Endometrial microvascular endothelial cells (primary cell): ENCODE measurements around the gene YIPF1. TPM values are rescaled to one million over a fixed set of nuclear protein-coding genes. Genes with fewer than 3 reads are reported as not detected.
"Not testable (repeated sequence)": the region's sequence is repeated elsewhere in the genome, so short reads cannot be mapped to it uniquely, and the experiment has no call there.

Experiments
- in situ Hi-C: cut with HindIII; loops from 2 replicates; pipeline ENCODE4 v1.10.0; 2017; ENCODE audit warnings: low sequenced_read_pairs, low pct_unique_long_range_greater_than_20kb; ENCODE audit errors: inconsistent ontology term
- total RNA-seq: library from RNA; depleted of rRNA; stranded (reverse); fragments of >200 nt; gene quantifications from one replicate; pipeline ENCODE4 v1.2.3, GENCODE V29; 2015; ENCODE audit errors: inconsistent ontology term

The YIPF1 gene
- total RNA-seq, 1 donor from 2014 or later: 22.6 TPM

- in situ Hi-C loops: no loop called here
These were observed 28.6 kb downstream of the YIPF1 start for GRCh38 chr1:53860967-53861411.

GRCh38 chr1:53851571-53852285 is 37.9 kb downstream of the YIPF1 start:
- in situ Hi-C loops: no loop called here

- in situ Hi-C loops: no loop called here
These were observed 39.4 kb downstream of the YIPF1 start for GRCh38 chr1:53850082-53850673.

- in situ Hi-C loops: no loop called here
These were observed 41.6 kb downstream of the YIPF1 start for GRCh38 chr1:53847980-53848379.

- in situ Hi-C loops: no loop called here
These were observed 47.2 kb downstream of the YIPF1 start for GRCh38 chr1:53842347-53842746.

GRCh38 chr1:53838654-53838974 is 51.0 kb downstream of the YIPF1 start:
- in situ Hi-C loops: no loop called here

GRCh38 chr1:53837924-53838653 is 51.5 kb downstream of the YIPF1 start, which contains the start of gene NDC1:
Gene NDC1, minus strand, starts transcription at chr1:53838296. Its CDS starts 35 bp downstream, at chr1:53838261.
- in situ Hi-C loops: no loop called here

- in situ Hi-C loops: no loop called here
These were observed 52.0 kb downstream of the YIPF1 start for GRCh38 chr1:53837646-53837923.

- in situ Hi-C loops: no loop called here
These were observed 54.1 kb downstream of the YIPF1 start for GRCh38 chr1:53835491-53835890.

- in situ Hi-C loops: no loop called here
These were observed 54.8 kb downstream of the YIPF1 start for GRCh38 chr1:53834776-53835175.

GRCh38 chr1:53833393-53833792 is 56.2 kb downstream of the YIPF1 start:
- in situ Hi-C loops: no loop called here

- in situ Hi-C loops: no loop called here
These were observed 63.2 kb downstream of the YIPF1 start for GRCh38 chr1:53826367-53826766.

- in situ Hi-C loops: no loop called here
These were observed 64.3 kb downstream of the YIPF1 start for GRCh38 chr1:53825306-53825705.

GRCh38 chr1:53822931-53823330 is 66.7 kb downstream of the YIPF1 start:
- in situ Hi-C loops: no loop called here

- in situ Hi-C loops: no loop called here
These were observed 68.2 kb downstream of the YIPF1 start for GRCh38 chr1:53821380-53821779.

GRCh38 chr1:53819387-53819786 is 70.2 kb downstream of the YIPF1 start:
- in situ Hi-C loops: no loop called here

GRCh38 chr1:53816584-53816983 is 73.0 kb downstream of the YIPF1 start:
- in situ Hi-C loops: not testable (repeated sequence)

- in situ Hi-C loops: not testable (repeated sequence)
These were observed 74.1 kb downstream of the YIPF1 start for GRCh38 chr1:53815484-53815883.

GRCh38 chr1:53811414-53811851 is 78.2 kb downstream of the YIPF1 start:
- in situ Hi-C loops: no loop called here

GRCh38 chr1:53810497-53810896 is 79.1 kb downstream of the YIPF1 start:
- in situ Hi-C loops: no loop called here
